Loucy (cell line): ENCODE results near the gene ZNF668.

Source experiments
- H2AFZ ChIP-seq: fragments of 200-600 bp; sonication (generic); 2 replicates; pipeline ENCODE4 v1.6.0; 2016; ENCODE audit warnings: antibody characterized with exemption, mild to moderate bottlenecking, low read length, moderate library complexity
- H3F3A ChIP-seq: fragments of 200-600 bp; 2 replicates; pipeline ENCODE4 v1.6.0; 2016; ENCODE audit warnings: antibody characterized with exemption, low read depth, mild to moderate bottlenecking
- H3K27me3 ChIP-seq: fragments of 200-600 bp; sonication (generic); 2 replicates; pipeline ENCODE4 v1.6.1; 2014; ENCODE audit warnings: low read length, mild to moderate bottlenecking; ENCODE audit not compliant: insufficient read depth, poor library complexity, severe bottlenecking
- H3K36me3 ChIP-seq: fragments of 200-600 bp; sonication (generic); 2 replicates; pipeline ENCODE4 v1.6.1; 2016; ENCODE audit warnings: low read length; ENCODE audit not compliant: insufficient read depth
- H3K4me1 ChIP-seq: fragments of 200-600 bp; sonication (generic); 2 replicates; pipeline ENCODE4 v1.5.1; 2014; ENCODE audit warnings: low read length, mild to moderate bottlenecking; ENCODE audit not compliant: insufficient read depth, poor library complexity, severe bottlenecking
- H3K4me2 ChIP-seq: fragments of 200-600 bp; sonication (generic); 2 replicates; pipeline ENCODE4 v1.6.0; 2014; ENCODE audit warnings: antibody characterized with exemption, low read length, low read depth, mild to moderate bottlenecking; ENCODE audit not compliant: poor library complexity, severe bottlenecking
- H3K4me3 ChIP-seq: fragments of 200-600 bp; sonication (generic); 2 replicates; pipeline ENCODE4 v1.5.1; 2014; ENCODE audit warnings: low read length, mild to moderate bottlenecking, mixed read lengths; ENCODE audit not compliant: poor library complexity, severe bottlenecking
- H3K79me2 ChIP-seq: fragments of 200-600 bp; sonication (generic); 2 replicates; pipeline ENCODE4 v1.6.1; 2014; ENCODE audit warnings: low read length; ENCODE audit not compliant: insufficient read depth
- H3K9ac ChIP-seq: fragments of 200-600 bp; sonication (generic); 2 replicates; pipeline ENCODE4 v1.6.0; 2014; ENCODE audit warnings: mild to moderate bottlenecking, low read depth, low read length, moderate library complexity; ENCODE audit not compliant: poor library complexity, severe bottlenecking
- H3K9me2 ChIP-seq: fragments of 200-600 bp; sonication (generic); replicated peaks from 2 replicates; pipeline ENCODE4 v1.6.1; 2016; ENCODE audit warnings: low read depth, low read length, mixed read lengths
- H3K9me3 ChIP-seq: fragments of 200-600 bp; sonication (generic); 2 replicates; pipeline ENCODE4 v1.6.1; 2014; ENCODE audit warnings: mild to moderate bottlenecking, antibody characterized with exemption, low read length, low read depth; ENCODE audit not compliant: insufficient read depth
- H4K20me1 ChIP-seq: fragments of 200-600 bp; sonication (generic); 2 replicates; pipeline ENCODE4 v1.6.0; 2014; ENCODE audit warnings: antibody characterized with exemption, low read length, mild to moderate bottlenecking; ENCODE audit not compliant: insufficient read depth, poor library complexity, severe bottlenecking
- CTCF ChIP-seq: fragments of 200-600 bp; sonication (generic); conservative IDR thresholded peaks from 2 replicates; pipeline ENCODE4 v1.5.1; 2014; ENCODE audit warnings: mild to moderate bottlenecking, antibody characterized with exemption, low read length
- EZH2phosphoT487 ChIP-seq: fragments of 200-600 bp; IDR thresholded peaks from 2 replicates; pipeline ENCODE4 v1.6.1; 2018; ENCODE audit warnings: antibody characterized with exemption, mild to moderate bottlenecking, moderate library complexity, borderline replicate concordance

The ZNF668 gene

GRCh38 chr16:31083556-31083955 lies 9.5 kb upstream of the ZNF668 start:
- no peak for TF ChIP-seq CTCF
- TF ChIP-seq EZH2phosphoT487 = no peak
- H2AFZ ChIP-seq = no peak overlapping the region
- H3K4me2 ChIP-seq = no peak overlapping the region
- H3K4me3 ChIP-seq = no peak overlapping the region
- no peaks in the 10 kb centered on the region for H3K9me2 ChIP-seq
- peaks cover 23% of the 10 kb centered on the region; the same call in 1 of the 2 replicates for H3K36me3 ChIP-seq
- peaks cover 27% of the 10 kb centered on the region for H4K20me1 ChIP-seq
- no peaks in the 10 kb centered on the region for H3K9me3 ChIP-seq
- no peaks in the 10 kb centered on the region for H3K27me3 ChIP-seq
- H3F3A ChIP-seq = no peaks in the 10 kb centered on the region
- no peak overlapping the region for H3K9ac ChIP-seq
- peaks cover 18% of the 10 kb centered on the region; the same call in 1 of the 2 replicates for H3K79me2 ChIP-seq
- H3K4me1 ChIP-seq = peaks cover 4% of the 10 kb centered on the region

- H3K4me3 ChIP-seq = no peak overlapping the region
- no peak overlapping the region for H2AFZ ChIP-seq
- peaks cover 27% of the 10 kb centered on the region for H4K20me1 ChIP-seq
- H3K36me3 ChIP-seq = peaks cover 26% of the 10 kb centered on the region; the same call in 1 of the 2 replicates
- H3K79me2 ChIP-seq = peaks cover 23% of the 10 kb centered on the region
- H3K9me2 ChIP-seq = no peaks in the 10 kb centered on the region
- peaks cover 4% of the 10 kb centered on the region for H3K4me1 ChIP-seq
- no peaks in the 10 kb centered on the region for H3K9me3 ChIP-seq
- no peak overlapping the region for H3K4me2 ChIP-seq
- TF ChIP-seq CTCF = no peak
- no peak for TF ChIP-seq EZH2phosphoT487
- no peaks in the 10 kb centered on the region for H3F3A ChIP-seq
- no peaks in the 10 kb centered on the region for H3K27me3 ChIP-seq
- no peak overlapping the region for H3K9ac ChIP-seq
Observed at GRCh38 chr16:31083081-31083480, 9.0 kb upstream of the ZNF668 start.

GRCh38 chr16:31082368-31083045 lies 8.5 kb upstream of the ZNF668 start:
- Histone ChIP-seq H3K9ac (no peak overlapping the region), H3K4me1 (peaks cover 4% of the 10 kb centered on the region), H2AFZ (no peak overlapping the region), H4K20me1 (peaks cover 27% of the 10 kb centered on the region), H3K9me2 (no peaks in the 10 kb centered on the region), H3K79me2 (peaks cover 29% of the 10 kb centered on the region), H3F3A (no peaks in the 10 kb centered on the region), H3K36me3 (peaks cover 29% of the 10 kb centered on the region; the same call in 1 of the 2 replicates), H3K4me2 (no peak overlapping the region), H3K9me3 (no peaks in the 10 kb centered on the region), H3K4me3 (no peak overlapping the region), H3K27me3 (no peaks in the 10 kb centered on the region)
- no peak for TF ChIP-seq EZH2phosphoT487
